Peyer's patch (tissue), 4 donors: ENCODE results near the gene GSTP1.

Experiments
- CTCF ChIP-seq, 6 experiments: fragments of 450-650 bp in 4 of 6; fragments of 200-600 bp in 2 of 6; sonication (generic) in 1 of 6; IDR thresholded peaks; one replicate each; pipeline ENCODE4 v1.5.1; 2017 to 2019; ENCODE audit warnings: antibody characterized with exemption in 6 of 6, mild to moderate bottlenecking in 3 of 6, moderate library complexity in 1 of 6
- POLR2A ChIP-seq, 2 donors: fragments of 450-650 bp; IDR thresholded peaks; one replicate each; pipeline ENCODE4 v1.5.1; 2017; ENCODE audit warnings: antibody characterized with exemption in 2 of 2, mild to moderate bottlenecking in 2 of 2, moderate library complexity in 2 of 2

GRCh38 chr11:67600324-67601029, 16.9 kb downstream of the GSTP1 start:
- TF ChIP-seq CTCF (IDR thresholded peaks at IDR 0.05), result no peak
- TF ChIP-seq POLR2A (IDR thresholded peaks at IDR 0.05), result no peak
